GM18505 (cell line): ENCODE data around the gene ATOH8.
A peak's percentile ranks its signal among the peaks of the same experiment; 100 is the strongest.

Experiments used
- ATAC-seq: cut with Tn5 transposase; IDR thresholded peaks from one replicate; pipeline ENCODE4 v1.9.1; 2021; ENCODE audit not compliant: unreplicated experiment
- POLR2A ChIP-seq: IDR thresholded peaks from 4 replicates; pipeline ENCODE4 v1.6.1; 2011; ENCODE audit warnings: borderline replicate concordance; ENCODE audit not compliant: insufficient read depth, insufficient read length; ENCODE audit errors: extremely low read depth

The ATOH8 gene

GRCh38 chr2:85748039-85748734 lies 5.6 kb upstream of the ATOH8 start:
- peak; percentile 80 for ATAC-seq
- no peak for TF ChIP-seq POLR2A

GRCh38 chr2:85748985-85749875 lies 4.6 kb upstream of the ATOH8 start:
- ATAC-seq: no peak
- TF ChIP-seq POLR2A: no peak

- ATAC-seq: no peak
- no peak for TF ChIP-seq POLR2A
Observed at GRCh38 chr2:85750587-85751575, 2.9 kb upstream of the ATOH8 start.

- no peak for TF ChIP-seq POLR2A
- ATAC-seq: no peak
Observed at GRCh38 chr2:85751627-85752026, 2.2 kb upstream of the ATOH8 start.

- ATAC-seq: no peak
- no peak for TF ChIP-seq POLR2A
Observed at GRCh38 chr2:85753035-85753524, 711 bp upstream of the ATOH8 start.

GRCh38 chr2:85754313-85755095 lies 713 bp downstream of the ATOH8 start:
- no peak for ATAC-seq
- no peak for TF ChIP-seq POLR2A

- ATAC-seq: no peak
- TF ChIP-seq POLR2A: no peak
Observed at GRCh38 chr2:85755122-85756027, 1.6 kb downstream of the ATOH8 start.

GRCh38 chr2:85756195-85756594 lies 2.4 kb downstream of the ATOH8 start:
- no peak for TF ChIP-seq POLR2A
- ATAC-seq: no peak

- no peak for ATAC-seq
- TF ChIP-seq POLR2A: no peak
Observed at GRCh38 chr2:85756822-85757435, 3.1 kb downstream of the ATOH8 start.

- ATAC-seq: no peak
Observed at GRCh38 chr2:85757860-85758259, 4.1 kb downstream of the ATOH8 start.

More at GRCh38 chr2:85757860-85758259, 4.1 kb downstream of the ATOH8 start:
- no peak for TF ChIP-seq POLR2A
